WTC11 (cell line): ENCODE measurements around the gene ITGA1. TPM values are rescaled to one million over a fixed set of nuclear protein-coding genes. Genes with fewer than 3 reads are reported as not detected.

ENCODE experiments used
- ATAC-seq: fragments of 200-7000 bp; cut with Tn5 transposase; 2 replicates; pipeline ENCODE4 v1.10.0; 2021; ENCODE audit warnings: mild to moderate bottlenecking, moderate library complexity
- CTCF ChIA-PET: fragments of 300-600 bp; sonication (Branson Sonifier 250); formaldehyde crosslinking; loops from one replicate; lab custom pipeline; 2021; ENCODE audit warnings: antibody characterized with exemption; lab: Charles Lee
- POLR2A ChIA-PET: fragments of 350-600 bp; sonication (Branson Sonifier 250); formaldehyde crosslinking; loops from one replicate; lab custom pipeline; 2021; ENCODE audit warnings: antibody characterized with exemption; lab: Charles Lee
- DNase-seq: peaks from one replicate; pipeline ENCODE4 v3.0.0; 2021; ENCODE audit warnings: low spot score
- H3K27ac Mint-ChIP-seq: 2 replicates; pipeline ENCODE4 v1.8.0; 2021; ENCODE audit warnings: mixed read lengths
- H3K27me3 Mint-ChIP-seq: 2 replicates; pipeline ENCODE4 v1.8.0; 2021; ENCODE audit warnings: low read depth, mild to moderate bottlenecking, moderate library complexity, mixed read lengths
- H3K36me3 Mint-ChIP-seq: 2 replicates; pipeline ENCODE4 v1.8.0; 2021; ENCODE audit warnings: mixed read lengths
- H3K4me1 Mint-ChIP-seq: 2 replicates; pipeline ENCODE4 v1.8.0; 2022; ENCODE audit warnings: mixed read lengths
- H3K4me3 Mint-ChIP-seq: 2 replicates; pipeline ENCODE4 v1.8.0; 2021; ENCODE audit warnings: mild to moderate bottlenecking, moderate library complexity, mixed read lengths
- H3K9me3 Mint-ChIP-seq: 2 replicates; pipeline ENCODE4 v1.8.0; 2021; ENCODE audit warnings: mixed read lengths
- AFF4 ChIP-seq: sonication (generic); formaldehyde crosslinking; IDR thresholded peaks from 2 replicates; pipeline ENCODE4 v1.8.1; 2023; ENCODE audit warnings: mild to moderate bottlenecking, missing genetic modification reagents, borderline replicate concordance
- ARID4B ChIP-seq: sonication (generic); formaldehyde crosslinking; IDR thresholded peaks from 2 replicates; pipeline ENCODE4 v1.8.0; 2023; ENCODE audit warnings: missing genetic modification reagents, mild to moderate bottlenecking, borderline replicate concordance
- ATF6 ChIP-seq: sonication (generic); formaldehyde crosslinking; IDR thresholded peaks from 2 replicates; pipeline ENCODE4 v1.8.1; 2023; ENCODE audit warnings: mild to moderate bottlenecking, missing genetic modification reagents
- E2F4 ChIP-seq: sonication (generic); formaldehyde crosslinking; IDR thresholded peaks from 2 replicates; pipeline ENCODE4 v1.8.1; 2022; ENCODE audit warnings: low read depth, mild to moderate bottlenecking, moderate library complexity, missing genetic modification reagents, borderline replicate concordance
- FOXK1 ChIP-seq: sonication (generic); formaldehyde crosslinking; IDR thresholded peaks from 2 replicates; pipeline ENCODE4 v1.8.0; 2022; ENCODE audit warnings: mild to moderate bottlenecking, moderate library complexity, missing genetic modification reagents
- NR1H2 ChIP-seq: sonication (generic); formaldehyde crosslinking; IDR thresholded peaks from 2 replicates; pipeline ENCODE4 v1.9.0; 2021; ENCODE audit warnings: mild to moderate bottlenecking, moderate library complexity, missing genetic modification reagents
- RELA ChIP-seq: sonication (generic); formaldehyde crosslinking; IDR thresholded peaks from 2 replicates; pipeline ENCODE4 v1.8.1; 2022; ENCODE audit warnings: missing genetic modification reagents, mild to moderate bottlenecking, borderline replicate concordance
- SMAD4 ChIP-seq: sonication (generic); formaldehyde crosslinking; IDR thresholded peaks from 2 replicates; pipeline ENCODE4 v1.8.0; 2022; ENCODE audit warnings: mild to moderate bottlenecking, missing genetic modification reagents
- USF2 ChIP-seq: sonication (generic); formaldehyde crosslinking; IDR thresholded peaks from 2 replicates; pipeline ENCODE4 v1.8.1; 2023; ENCODE audit warnings: mild to moderate bottlenecking, missing genetic modification reagents, moderate library complexity
- ZNF423 ChIP-seq: fragments of 250-450 bp; sonication (Bioruptor Pico); IDR thresholded peaks from 2 replicates; pipeline ENCODE4 v2.1.2; 2022; ENCODE audit warnings: mild to moderate bottlenecking, moderate library complexity
- ZNF425 ChIP-seq: fragments of 250-450 bp; sonication (Bioruptor Pico); conservative IDR thresholded peaks from 2 replicates; pipeline ENCODE4 v1.9.0; 2021; ENCODE audit warnings: mild to moderate bottlenecking
- total RNA-seq: library from RNA; stranded (reverse); gene quantifications from 3 replicates; pipeline ENCODE4 v1.2.3, GENCODE V29; 2021

ITGA1 gene
- total RNA-seq, 1 experiment from 2014 or later: 6.5 TPM

GRCh38 chr5:52791366-52791765, 3.6 kb downstream of the ITGA1 start:
- no peaks in the 10 kb centered on the region for H3K36me3 Mint-ChIP-seq
- no peaks in the 10 kb centered on the region for H3K9me3 Mint-ChIP-seq
- DNase-seq (no peak), ATAC-seq (no peak)
- H3K27me3 Mint-ChIP-seq: peaks cover 4% of the 10 kb centered on the region; the same call in 1 of the 2 replicates
- no peak overlapping the region for H3K27ac Mint-ChIP-seq
- POLR2A ChIA-PET: no interaction called here
- CTCF ChIA-PET: no interaction called here
- H3K4me3 Mint-ChIP-seq: no peak overlapping the region
- H3K4me1 Mint-ChIP-seq: peaks cover 33% of the 10 kb centered on the region
- TF ChIP-seq SMAD4 (CRISPR knock-in tag) (no peak), ZNF425 (CRISPR knock-in tag) (no peak), E2F4 (CRISPR knock-in tag) (no peak), USF2 (CRISPR knock-in tag) (no peak), ATF6 (CRISPR knock-in tag) (no peak), AFF4 (CRISPR knock-in tag) (no peak), FOXK1 (CRISPR knock-in tag) (no peak), ARID4B (no peak), NR1H2 (CRISPR knock-in tag) (no peak)

GRCh38 chr5:52794519-52794918, 6.8 kb downstream of the ITGA1 start:
- Mint-ChIP-seq H3K4me3 (no peak overlapping the region), H3K36me3 (no peaks in the 10 kb centered on the region), H3K27ac (no peak overlapping the region), H3K4me1 (peaks cover 38% of the 10 kb centered on the region), H3K9me3 (no peaks in the 10 kb centered on the region), H3K27me3 (no peaks in the 10 kb centered on the region)
- ATAC-seq (no peak), DNase-seq (no peak)
- ChIA-PET POLR2A (no interaction called here), CTCF (no interaction called here)
- TF ChIP-seq ZNF423 (CRISPR knock-in tag) (no peak), RELA (CRISPR knock-in tag) (no peak)
